H9 (cell line): ENCODE measurements around the gene DENND1A. TPM values are rescaled to one million over a fixed set of nuclear protein-coding genes. Genes with fewer than 3 reads are reported as not detected.

ENCODE experiments used
- DNase-seq: peaks from one replicate; pipeline ENCODE4 v3.0.0-alpha.2; 2017
- H2AFZ ChIP-seq: one replicate; pipeline ENCODE4 v1.6.1; 2013; ENCODE audit warnings: mild to moderate bottlenecking, low read length, control low read depth, moderate library complexity
- H2AK5ac ChIP-seq: 2 replicates; pipeline ENCODE4 v1.6.1; 2013; ENCODE audit warnings: low read length, control low read depth, mixed read lengths; ENCODE audit not compliant: insufficient read length
- H2BK120ac ChIP-seq: one replicate; pipeline ENCODE4 v1.6.1; 2013; ENCODE audit warnings: low read depth, mild to moderate bottlenecking, low read length, control low read depth, inconsistent platforms; ENCODE audit not compliant: poor library complexity, severe bottlenecking
- H2BK12ac ChIP-seq: 2 replicates; pipeline ENCODE4 v1.6.1; 2013; ENCODE audit warnings: low read length, control low read depth, mixed read lengths, low read depth; ENCODE audit not compliant: insufficient read length
- H2BK15ac ChIP-seq: 2 replicates; pipeline ENCODE4 v1.6.1; 2013; ENCODE audit warnings: low read depth, low read length, control low read depth
- H2BK20ac ChIP-seq: one replicate; pipeline ENCODE4 v1.6.1; 2013; ENCODE audit warnings: low read depth, mild to moderate bottlenecking, low read length, control low read depth, inconsistent platforms; ENCODE audit not compliant: poor library complexity, severe bottlenecking
- H2BK5ac ChIP-seq: 2 replicates; pipeline ENCODE4 v1.6.1; 2013; ENCODE audit warnings: low read length, control low read depth, mixed read lengths; ENCODE audit not compliant: insufficient read length
- H3K14ac ChIP-seq: 2 replicates; pipeline ENCODE4 v1.6.1; 2013; ENCODE audit warnings: low read length, control low read depth; ENCODE audit not compliant: insufficient read depth
- H3K18ac ChIP-seq: 2 replicates; pipeline ENCODE4 v1.6.1; 2013; ENCODE audit warnings: low read depth, mild to moderate bottlenecking, mixed read lengths, low read length, control low read depth; ENCODE audit not compliant: insufficient read length
- H3K23ac ChIP-seq: 2 replicates; pipeline ENCODE4 v1.6.1; 2013; ENCODE audit warnings: low read length, control low read depth, mixed read lengths, low read depth; ENCODE audit not compliant: insufficient read length
- H3K23me2 ChIP-seq: 2 replicates; pipeline ENCODE4 v1.6.1; 2013; ENCODE audit warnings: low read depth, mild to moderate bottlenecking, mixed read lengths, low read length, control low read depth; ENCODE audit not compliant: insufficient read length, poor library complexity, severe bottlenecking
- H3K27ac ChIP-seq: 2 replicates; pipeline ENCODE4 v1.5.1; 2013; ENCODE audit warnings: low read length, control low read depth, mixed read lengths, low read depth; ENCODE audit not compliant: insufficient read length
- H3K27me3 ChIP-seq: 2 replicates; pipeline ENCODE4 v1.6.1; 2013; ENCODE audit warnings: low read length, control low read depth, inconsistent platforms; ENCODE audit not compliant: insufficient read depth
- H3K4ac ChIP-seq: 2 replicates; pipeline ENCODE4 v1.6.1; 2013; ENCODE audit warnings: low read depth, mild to moderate bottlenecking, control low read depth, inconsistent platforms, low read length, moderate library complexity
- H3K4me1 ChIP-seq: 2 replicates; pipeline ENCODE4 v1.6.1; 2013; ENCODE audit warnings: low read length, control low read depth, inconsistent platforms; ENCODE audit not compliant: insufficient read depth
- H3K4me2 ChIP-seq: 2 replicates; pipeline ENCODE4 v1.6.1; 2013; ENCODE audit warnings: low read length, control low read depth, mixed read lengths; ENCODE audit not compliant: insufficient read length, insufficient read depth
- H3K56ac ChIP-seq: 2 replicates; pipeline ENCODE4 v1.6.1; 2013; ENCODE audit warnings: low read depth, mild to moderate bottlenecking, mixed read lengths, low read length, control low read depth; ENCODE audit not compliant: insufficient read length
- H3K79me1 ChIP-seq: 2 replicates; pipeline ENCODE4 v1.6.1; 2013; ENCODE audit warnings: low read depth, mild to moderate bottlenecking, moderate library complexity, low read length, control low read depth, inconsistent platforms; ENCODE audit not compliant: insufficient read depth, poor library complexity, severe bottlenecking
- H3K79me2 ChIP-seq: 2 replicates; pipeline ENCODE4 v1.6.1; 2013; ENCODE audit warnings: low read length, control low read depth, inconsistent platforms; ENCODE audit not compliant: insufficient read depth
- H3K9ac ChIP-seq: 2 replicates; pipeline ENCODE4 v1.6.1; 2013; ENCODE audit warnings: low read length, control low read depth, mixed read lengths; ENCODE audit not compliant: insufficient read length; ENCODE audit errors: extremely low read depth
- H3K9me3 ChIP-seq: one replicate; pipeline ENCODE4 v1.6.1; 2013; ENCODE audit warnings: low read depth, low read length, inconsistent platforms; ENCODE audit not compliant: control insufficient read depth
- H3T11ph ChIP-seq: one replicate; pipeline ENCODE4 v1.6.1; 2013; ENCODE audit warnings: mild to moderate bottlenecking, low read length, control low read depth, inconsistent platforms
- H4K20me1 ChIP-seq: one replicate; pipeline ENCODE4 v1.6.1; 2013; ENCODE audit not compliant: control insufficient read depth, insufficient read length, insufficient read depth
- H4K5ac ChIP-seq: 2 replicates; pipeline ENCODE4 v1.6.1; 2013; ENCODE audit warnings: low read depth, mild to moderate bottlenecking, mixed read lengths, low read length, control low read depth; ENCODE audit not compliant: insufficient read length
- H4K8ac ChIP-seq: replicated peaks from 2 replicates; pipeline ENCODE4 v1.6.1; 2013; ENCODE audit warnings: low read length, control low read depth, mixed read lengths, low read depth; ENCODE audit not compliant: insufficient read length
- H4K91ac ChIP-seq: 2 replicates; pipeline ENCODE4 v1.6.1; 2013; ENCODE audit warnings: low read depth, mild to moderate bottlenecking, moderate library complexity, mixed read lengths, low read length, control low read depth; ENCODE audit not compliant: insufficient read length
- H3K27ac Mint-ChIP-seq, 3 experiments: 2 replicates in 2 of 3; 3 replicates in 1 of 3; pipeline ENCODE4 v1.8.0; 2020 to 2021; ENCODE audit warnings: mixed read lengths in 3 of 3, mild to moderate bottlenecking in 1 of 3, moderate library complexity in 1 of 3
- H3K27me3 Mint-ChIP-seq: 2 replicates; pipeline ENCODE4 v1.8.0; 2021; ENCODE audit warnings: low read depth, mild to moderate bottlenecking, moderate library complexity, mixed read lengths
- H3K36me3 Mint-ChIP-seq, 3 experiments: 2 replicates in 2 of 3; 3 replicates in 1 of 3; pipeline ENCODE4 v1.8.0; 2020 to 2021; ENCODE audit warnings: low read depth in 3 of 3, mixed read lengths in 3 of 3; ENCODE audit not compliant: insufficient read depth in 1 of 3
- H3K4me1 Mint-ChIP-seq, 2 experiments: 2 replicates each; pipeline ENCODE4 v1.8.0; 2020; ENCODE audit warnings: mixed read lengths in 2 of 2
- H3K4me3 Mint-ChIP-seq, 2 experiments: 2 replicates in 1 of 2; 3 replicates in 1 of 2; pipeline ENCODE4 v1.8.0; 2020 to 2021; ENCODE audit warnings: mild to moderate bottlenecking in 2 of 2, mixed read lengths in 2 of 2, moderate library complexity in 1 of 2
- H3K9me3 Mint-ChIP-seq, 2 experiments: 2 replicates in 1 of 2; 3 replicates in 1 of 2; pipeline ENCODE4 v1.8.0; 2020; ENCODE audit warnings: mild to moderate bottlenecking in 2 of 2, mixed read lengths in 2 of 2, moderate library complexity in 1 of 2
- WGBS: extraction: QIAGEN DNeasy Blood & Tissue Kit; methylation state at CpG from one replicate; pipeline ENCODE4 v1.1.7; 2013; ENCODE audit warnings: missing lambda C conversion rate, low lambda C conversion rate, mixed read lengths; ENCODE audit not compliant: insufficient read length; ENCODE audit errors: extremely low coverage; 5-methylcytosine and 5-hydroxymethylcytosine counted together
- total RNA-seq: library from RNA; stranded (reverse); gene quantifications from 2 replicates; pipeline ENCODE4 v1.2.1, GENCODE V29; 2021
- TF ChIP-seq, protein P1 (sequence below): fragments of 200-600 bp; sonication (generic); conservative IDR thresholded peaks from 3 replicates; pipeline ENCODE4 v1.8.0; 2021; ENCODE audit warnings: antibody characterized with exemption, mild to moderate bottlenecking

DENND1A gene
- total RNA-seq, 1 experiment from 2014 or later, result 20.4 TPM

DNA sequence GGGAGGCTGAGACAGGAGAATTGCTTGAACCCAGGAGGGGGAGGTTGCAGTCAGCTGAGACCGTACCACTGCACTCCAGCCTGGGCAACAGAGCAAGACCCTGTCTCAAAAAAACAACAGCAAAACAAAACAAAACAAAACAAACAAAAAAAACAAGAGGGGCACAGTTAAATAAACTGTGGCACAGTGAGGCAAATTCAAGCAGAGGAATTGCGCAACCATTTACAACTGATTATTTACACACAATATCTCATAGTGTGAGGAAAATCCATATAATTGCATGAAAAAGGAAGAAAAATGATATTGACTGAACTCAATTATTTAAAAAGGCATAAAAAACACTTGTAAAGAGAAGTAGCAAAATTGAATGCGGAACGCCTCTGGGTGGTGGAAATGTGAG lies 412.4 kb downstream of the DENND1A start:
- Histone ChIP-seq H2BK5ac (no peak overlapping the region), H3K9ac (no peak overlapping the region), H4K91ac (no peak overlapping the region), H2BK12ac (no peak overlapping the region), H4K5ac (no peak overlapping the region), H3K79me1 (no peaks in the 10 kb centered on the region), H3K27ac (no peak overlapping the region), H3T11ph (no peak overlapping the region), H3K79me2 (no peaks in the 10 kb centered on the region), H2BK120ac (no peak overlapping the region), H2AK5ac (no peak overlapping the region), H4K20me1 (no peaks in the 10 kb centered on the region), H4K8ac (no peak overlapping the region), H3K4me1 (no peaks in the 10 kb centered on the region), H3K18ac (no peak overlapping the region), H3K23ac (no peak overlapping the region), H3K56ac (no peak overlapping the region), H2BK20ac (no peak overlapping the region), H3K4me2 (no peak overlapping the region), H3K4ac (no peak overlapping the region), H3K23me2 (no peaks in the 10 kb centered on the region), H3K9me3 (no peaks in the 10 kb centered on the region), H2BK15ac (no peak overlapping the region), H3K14ac (no peak overlapping the region), H2AFZ (no peak overlapping the region), H3K27me3 (no peaks in the 10 kb centered on the region)
- no peaks in the 10 kb centered on the region; a peak in 1 of 5 replicates for H3K9me3 Mint-ChIP-seq
- no CpG with 5 or more reads among the region's 4 CpGs for WGBS
- no peak for DNase-seq
- H3K27me3 Mint-ChIP-seq, result no peaks in the 10 kb centered on the region
- TF ChIP-seq, protein P1, sequence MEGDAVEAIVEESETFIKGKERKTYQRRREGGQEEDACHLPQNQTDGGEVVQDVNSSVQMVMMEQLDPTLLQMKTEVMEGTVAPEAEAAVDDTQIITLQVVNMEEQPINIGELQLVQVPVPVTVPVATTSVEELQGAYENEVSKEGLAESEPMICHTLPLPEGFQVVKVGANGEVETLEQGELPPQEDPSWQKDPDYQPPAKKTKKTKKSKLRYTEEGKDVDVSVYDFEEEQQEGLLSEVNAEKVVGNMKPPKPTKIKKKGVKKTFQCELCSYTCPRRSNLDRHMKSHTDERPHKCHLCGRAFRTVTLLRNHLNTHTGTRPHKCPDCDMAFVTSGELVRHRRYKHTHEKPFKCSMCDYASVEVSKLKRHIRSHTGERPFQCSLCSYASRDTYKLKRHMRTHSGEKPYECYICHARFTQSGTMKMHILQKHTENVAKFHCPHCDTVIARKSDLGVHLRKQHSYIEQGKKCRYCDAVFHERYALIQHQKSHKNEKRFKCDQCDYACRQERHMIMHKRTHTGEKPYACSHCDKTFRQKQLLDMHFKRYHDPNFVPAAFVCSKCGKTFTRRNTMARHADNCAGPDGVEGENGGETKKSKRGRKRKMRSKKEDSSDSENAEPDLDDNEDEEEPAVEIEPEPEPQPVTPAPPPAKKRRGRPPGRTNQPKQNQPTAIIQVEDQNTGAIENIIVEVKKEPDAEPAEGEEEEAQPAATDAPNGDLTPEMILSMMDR, result no peak
- no peak overlapping the region for H3K4me3 Mint-ChIP-seq
- peaks cover 2 to 12% of the 10 kb centered on the region in 2 experiments; a peak in 3 of 4 replicates for H3K4me1 Mint-ChIP-seq
- no peak overlapping the region for H3K27ac Mint-ChIP-seq
- no peaks in the 10 kb centered on the region; a peak in 1 of 7 replicates for H3K36me3 Mint-ChIP-seq
